ENCODE results near the gene USP40. TPM values are rescaled to one million over a fixed set of nuclear protein-coding genes. Genes with fewer than 3 reads are reported as not detected.

The USP40 gene
- total RNA-seq, 1 experiment from 2014 or later: 10.3 TPM

DNA sequence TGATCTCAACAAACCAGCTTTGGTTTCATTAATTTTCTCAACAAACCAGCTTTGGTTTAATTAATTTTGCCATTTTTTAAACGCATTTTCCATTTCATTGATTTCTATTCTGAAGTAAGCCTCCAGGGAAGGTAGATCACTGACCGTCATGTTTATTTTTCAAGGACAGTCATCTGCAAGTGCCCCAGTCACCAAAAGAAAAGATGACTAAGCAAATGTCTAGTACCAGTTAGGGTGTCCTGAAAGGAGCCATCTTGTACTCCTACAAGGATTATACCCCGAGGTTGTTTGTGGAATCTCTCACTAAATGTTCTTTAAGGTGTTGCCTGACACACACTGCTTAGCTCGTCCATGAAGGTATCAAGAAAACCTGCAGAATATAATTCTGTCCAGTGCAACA lies 44.7 kb upstream of the USP40 start (continued):
- TF ChIP-seq, protein P1, sequence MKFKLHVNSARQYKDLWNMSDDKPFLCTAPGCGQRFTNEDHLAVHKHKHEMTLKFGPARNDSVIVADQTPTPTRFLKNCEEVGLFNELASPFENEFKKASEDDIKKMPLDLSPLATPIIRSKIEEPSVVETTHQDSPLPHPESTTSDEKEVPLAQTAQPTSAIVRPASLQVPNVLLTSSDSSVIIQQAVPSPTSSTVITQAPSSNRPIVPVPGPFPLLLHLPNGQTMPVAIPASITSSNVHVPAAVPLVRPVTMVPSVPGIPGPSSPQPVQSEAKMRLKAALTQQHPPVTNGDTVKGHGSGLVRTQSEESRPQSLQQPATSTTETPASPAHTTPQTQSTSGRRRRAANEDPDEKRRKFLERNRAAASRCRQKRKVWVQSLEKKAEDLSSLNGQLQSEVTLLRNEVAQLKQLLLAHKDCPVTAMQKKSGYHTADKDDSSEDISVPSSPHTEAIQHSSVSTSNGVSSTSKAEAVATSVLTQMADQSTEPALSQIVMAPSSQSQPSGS (CRISPR knock-in tag; IDR thresholded peaks at IDR 0.05; ENCODE audit: borderline replicate concordance, low read depth): no peak
- TF ChIP-seq, protein P2, sequence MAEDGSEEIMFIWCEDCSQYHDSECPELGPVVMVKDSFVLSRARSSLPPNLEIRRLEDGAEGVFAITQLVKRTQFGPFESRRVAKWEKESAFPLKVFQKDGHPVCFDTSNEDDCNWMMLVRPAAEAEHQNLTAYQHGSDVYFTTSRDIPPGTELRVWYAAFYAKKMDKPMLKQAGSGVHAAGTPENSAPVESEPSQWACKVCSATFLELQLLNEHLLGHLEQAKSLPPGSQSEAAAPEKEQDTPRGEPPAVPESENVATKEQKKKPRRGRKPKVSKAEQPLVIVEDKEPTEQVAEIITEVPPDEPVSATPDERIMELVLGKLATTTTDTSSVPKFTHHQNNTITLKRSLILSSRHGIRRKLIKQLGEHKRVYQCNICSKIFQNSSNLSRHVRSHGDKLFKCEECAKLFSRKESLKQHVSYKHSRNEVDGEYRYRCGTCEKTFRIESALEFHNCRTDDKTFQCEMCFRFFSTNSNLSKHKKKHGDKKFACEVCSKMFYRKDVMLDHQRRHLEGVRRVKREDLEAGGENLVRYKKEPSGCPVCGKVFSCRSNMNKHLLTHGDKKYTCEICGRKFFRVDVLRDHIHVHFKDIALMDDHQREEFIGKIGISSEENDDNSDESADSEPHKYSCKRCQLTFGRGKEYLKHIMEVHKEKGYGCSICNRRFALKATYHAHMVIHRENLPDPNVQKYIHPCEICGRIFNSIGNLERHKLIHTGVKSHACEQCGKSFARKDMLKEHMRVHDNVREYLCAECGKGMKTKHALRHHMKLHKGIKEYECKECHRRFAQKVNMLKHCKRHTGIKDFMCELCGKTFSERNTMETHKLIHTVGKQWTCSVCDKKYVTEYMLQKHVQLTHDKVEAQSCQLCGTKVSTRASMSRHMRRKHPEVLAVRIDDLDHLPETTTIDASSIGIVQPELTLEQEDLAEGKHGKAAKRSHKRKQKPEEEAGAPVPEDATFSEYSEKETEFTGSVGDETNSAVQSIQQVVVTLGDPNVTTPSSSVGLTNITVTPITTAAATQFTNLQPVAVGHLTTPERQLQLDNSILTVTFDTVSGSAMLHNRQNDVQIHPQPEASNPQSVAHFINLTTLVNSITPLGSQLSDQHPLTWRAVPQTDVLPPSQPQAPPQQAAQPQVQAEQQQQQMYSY (CRISPR knock-in tag; IDR thresholded peaks at IDR 0.05): no peak

DNA sequence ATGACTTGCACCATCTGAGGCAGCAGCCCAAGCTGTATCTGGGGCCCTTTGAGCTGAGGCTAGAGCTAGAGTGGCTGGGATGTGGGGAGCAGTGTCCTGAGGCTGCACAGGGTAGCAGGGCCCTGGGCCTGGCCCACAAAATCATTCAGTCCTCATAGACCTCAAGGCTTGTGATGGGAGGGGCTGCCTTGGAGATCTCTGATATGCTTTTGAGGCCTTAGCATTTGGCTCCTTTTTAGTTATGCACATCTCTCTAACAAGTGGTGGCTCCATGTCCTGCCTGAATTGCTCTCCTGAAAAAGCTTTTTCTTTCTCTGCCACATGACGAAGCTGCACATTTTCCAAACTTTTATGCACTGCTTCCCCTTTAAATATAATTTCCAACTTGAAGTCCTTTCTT lies 39.1 kb upstream of the USP40 start:
- DNase-seq (ENCODE audit: low spot score) (no peak), ATAC-seq (no peak)
- peaks cover 28% of the 10 kb centered on the region for H3K9me3 Mint-ChIP-seq
- H3K27ac Mint-ChIP-seq: no peak overlapping the region
- TF ChIP-seq GRHL2 (CRISPR knock-in tag; IDR thresholded peaks at IDR 0.05; ENCODE audit: insufficient replicate concordance, severe bottlenecking): no peak
- no peak for TF ChIP-seq CREM (CRISPR knock-in tag; IDR thresholded peaks at IDR 0.05)
- no peak overlapping the region for H3K4me3 Mint-ChIP-seq
- H3K4me1 Mint-ChIP-seq: no peaks in the 10 kb centered on the region
- H3K27me3 Mint-ChIP-seq (ENCODE audit: low read depth): peaks cover 4% of the 10 kb centered on the region
- ChIA-PET POLR2A (no interaction called here), CTCF (no interaction called here)
- peaks cover 8% of the 10 kb centered on the region for H3K36me3 Mint-ChIP-seq

DNA sequence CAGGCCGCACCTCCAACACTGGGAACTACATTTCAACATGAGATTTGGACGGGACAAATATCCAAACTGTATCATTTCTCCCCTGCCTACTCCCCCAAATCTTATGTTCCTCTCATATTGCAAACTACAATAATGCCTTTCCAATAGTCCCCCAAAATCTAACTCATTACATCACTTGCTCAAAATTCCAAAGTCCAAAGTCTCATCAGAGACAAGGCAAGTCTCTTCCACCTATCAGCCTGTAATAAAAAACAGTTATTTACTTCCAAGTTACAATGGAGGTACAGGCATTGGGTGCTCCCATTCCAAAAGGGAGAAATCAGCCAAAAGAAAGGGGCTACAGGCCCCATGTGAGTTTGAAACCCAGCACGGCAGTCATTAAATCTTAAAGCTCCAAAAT lies 38.2 kb upstream of the USP40 start:
- Mint-ChIP-seq H3K4me1 (no peaks in the 10 kb centered on the region), H3K27me3 (ENCODE audit: low read depth) (peaks cover 4% of the 10 kb centered on the region)
- TF ChIP-seq SMAD4 (CRISPR knock-in tag; IDR thresholded peaks at IDR 0.05): no peak
- TF ChIP-seq, protein P3, sequence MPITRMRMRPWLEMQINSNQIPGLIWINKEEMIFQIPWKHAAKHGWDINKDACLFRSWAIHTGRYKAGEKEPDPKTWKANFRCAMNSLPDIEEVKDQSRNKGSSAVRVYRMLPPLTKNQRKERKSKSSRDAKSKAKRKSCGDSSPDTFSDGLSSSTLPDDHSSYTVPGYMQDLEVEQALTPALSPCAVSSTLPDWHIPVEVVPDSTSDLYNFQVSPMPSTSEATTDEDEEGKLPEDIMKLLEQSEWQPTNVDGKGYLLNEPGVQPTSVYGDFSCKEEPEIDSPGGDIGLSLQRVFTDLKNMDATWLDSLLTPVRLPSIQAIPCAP (CRISPR knock-in tag; IDR thresholded peaks at IDR 0.05): no peak
- TF ChIP-seq, protein P4, sequence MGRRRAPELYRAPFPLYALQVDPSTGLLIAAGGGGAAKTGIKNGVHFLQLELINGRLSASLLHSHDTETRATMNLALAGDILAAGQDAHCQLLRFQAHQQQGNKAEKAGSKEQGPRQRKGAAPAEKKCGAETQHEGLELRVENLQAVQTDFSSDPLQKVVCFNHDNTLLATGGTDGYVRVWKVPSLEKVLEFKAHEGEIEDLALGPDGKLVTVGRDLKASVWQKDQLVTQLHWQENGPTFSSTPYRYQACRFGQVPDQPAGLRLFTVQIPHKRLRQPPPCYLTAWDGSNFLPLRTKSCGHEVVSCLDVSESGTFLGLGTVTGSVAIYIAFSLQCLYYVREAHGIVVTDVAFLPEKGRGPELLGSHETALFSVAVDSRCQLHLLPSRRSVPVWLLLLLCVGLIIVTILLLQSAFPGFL (CRISPR knock-in tag; IDR thresholded peaks at IDR 0.05; ENCODE audit: borderline replicate concordance): no peak
- TF ChIP-seq, protein P5, sequence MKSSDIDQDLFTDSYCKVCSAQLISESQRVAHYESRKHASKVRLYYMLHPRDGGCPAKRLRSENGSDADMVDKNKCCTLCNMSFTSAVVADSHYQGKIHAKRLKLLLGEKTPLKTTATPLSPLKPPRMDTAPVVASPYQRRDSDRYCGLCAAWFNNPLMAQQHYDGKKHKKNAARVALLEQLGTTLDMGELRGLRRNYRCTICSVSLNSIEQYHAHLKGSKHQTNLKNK (CRISPR knock-in tag; IDR thresholded peaks at IDR 0.05): no peak
- TF ChIP-seq, protein P6, sequence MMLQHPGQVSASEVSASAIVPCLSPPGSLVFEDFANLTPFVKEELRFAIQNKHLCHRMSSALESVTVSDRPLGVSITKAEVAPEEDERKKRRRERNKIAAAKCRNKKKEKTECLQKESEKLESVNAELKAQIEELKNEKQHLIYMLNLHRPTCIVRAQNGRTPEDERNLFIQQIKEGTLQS (CRISPR knock-in tag; conservative IDR thresholded peaks at IDR 0.05): no peak
- no peak for TF ChIP-seq RORB (CRISPR knock-in tag; IDR thresholded peaks at IDR 0.05)
- TF ChIP-seq CREB1 (CRISPR knock-in tag; IDR thresholded peaks at IDR 0.05): no peak
- no peak for TF ChIP-seq ESRRA (CRISPR knock-in tag; IDR thresholded peaks at IDR 0.05; ENCODE audit: borderline replicate concordance)
- no peak for TF ChIP-seq SP1 (CRISPR knock-in tag; conservative IDR thresholded peaks at IDR 0.05)
- TF ChIP-seq, protein P7, sequence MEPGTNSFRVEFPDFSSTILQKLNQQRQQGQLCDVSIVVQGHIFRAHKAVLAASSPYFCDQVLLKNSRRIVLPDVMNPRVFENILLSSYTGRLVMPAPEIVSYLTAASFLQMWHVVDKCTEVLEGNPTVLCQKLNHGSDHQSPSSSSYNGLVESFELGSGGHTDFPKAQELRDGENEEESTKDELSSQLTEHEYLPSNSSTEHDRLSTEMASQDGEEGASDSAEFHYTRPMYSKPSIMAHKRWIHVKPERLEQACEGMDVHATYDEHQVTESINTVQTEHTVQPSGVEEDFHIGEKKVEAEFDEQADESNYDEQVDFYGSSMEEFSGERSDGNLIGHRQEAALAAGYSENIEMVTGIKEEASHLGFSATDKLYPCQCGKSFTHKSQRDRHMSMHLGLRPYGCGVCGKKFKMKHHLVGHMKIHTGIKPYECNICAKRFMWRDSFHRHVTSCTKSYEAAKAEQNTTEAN (CRISPR knock-in tag; IDR thresholded peaks at IDR 0.05): no peak
- no peak for TF ChIP-seq SOX15 (CRISPR knock-in tag; IDR thresholded peaks at IDR 0.05)
- TF ChIP-seq, protein P8, sequence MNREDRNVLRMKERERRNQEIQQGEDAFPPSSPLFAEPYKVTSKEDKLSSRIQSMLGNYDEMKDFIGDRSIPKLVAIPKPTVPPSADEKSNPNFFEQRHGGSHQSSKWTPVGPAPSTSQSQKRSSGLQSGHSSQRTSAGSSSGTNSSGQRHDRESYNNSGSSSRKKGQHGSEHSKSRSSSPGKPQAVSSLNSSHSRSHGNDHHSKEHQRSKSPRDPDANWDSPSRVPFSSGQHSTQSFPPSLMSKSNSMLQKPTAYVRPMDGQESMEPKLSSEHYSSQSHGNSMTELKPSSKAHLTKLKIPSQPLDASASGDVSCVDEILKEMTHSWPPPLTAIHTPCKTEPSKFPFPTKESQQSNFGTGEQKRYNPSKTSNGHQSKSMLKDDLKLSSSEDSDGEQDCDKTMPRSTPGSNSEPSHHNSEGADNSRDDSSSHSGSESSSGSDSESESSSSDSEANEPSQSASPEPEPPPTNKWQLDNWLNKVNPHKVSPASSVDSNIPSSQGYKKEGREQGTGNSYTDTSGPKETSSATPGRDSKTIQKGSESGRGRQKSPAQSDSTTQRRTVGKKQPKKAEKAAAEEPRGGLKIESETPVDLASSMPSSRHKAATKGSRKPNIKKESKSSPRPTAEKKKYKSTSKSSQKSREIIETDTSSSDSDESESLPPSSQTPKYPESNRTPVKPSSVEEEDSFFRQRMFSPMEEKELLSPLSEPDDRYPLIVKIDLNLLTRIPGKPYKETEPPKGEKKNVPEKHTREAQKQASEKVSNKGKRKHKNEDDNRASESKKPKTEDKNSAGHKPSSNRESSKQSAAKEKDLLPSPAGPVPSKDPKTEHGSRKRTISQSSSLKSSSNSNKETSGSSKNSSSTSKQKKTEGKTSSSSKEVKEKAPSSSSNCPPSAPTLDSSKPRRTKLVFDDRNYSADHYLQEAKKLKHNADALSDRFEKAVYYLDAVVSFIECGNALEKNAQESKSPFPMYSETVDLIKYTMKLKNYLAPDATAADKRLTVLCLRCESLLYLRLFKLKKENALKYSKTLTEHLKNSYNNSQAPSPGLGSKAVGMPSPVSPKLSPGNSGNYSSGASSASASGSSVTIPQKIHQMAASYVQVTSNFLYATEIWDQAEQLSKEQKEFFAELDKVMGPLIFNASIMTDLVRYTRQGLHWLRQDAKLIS (CRISPR knock-in tag; IDR thresholded peaks at IDR 0.05; ENCODE audit: borderline replicate concordance): no peak
- TF ChIP-seq ZNF138 (CRISPR knock-in tag; conservative IDR thresholded peaks at IDR 0.05): no peak
- TF ChIP-seq, protein P9, sequence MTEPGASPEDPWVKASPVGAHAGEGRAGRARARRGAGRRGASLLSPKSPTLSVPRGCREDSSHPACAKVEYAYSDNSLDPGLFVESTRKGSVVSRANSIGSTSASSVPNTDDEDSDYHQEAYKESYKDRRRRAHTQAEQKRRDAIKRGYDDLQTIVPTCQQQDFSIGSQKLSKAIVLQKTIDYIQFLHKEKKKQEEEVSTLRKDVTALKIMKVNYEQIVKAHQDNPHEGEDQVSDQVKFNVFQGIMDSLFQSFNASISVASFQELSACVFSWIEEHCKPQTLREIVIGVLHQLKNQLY (CRISPR knock-in tag; IDR thresholded peaks at IDR 0.05): no peak
- no peak for TF ChIP-seq NFE2L1 (CRISPR knock-in tag; IDR thresholded peaks at IDR 0.05)
- no peak for TF ChIP-seq JAZF1 (CRISPR knock-in tag; IDR thresholded peaks at IDR 0.05)

More for the DNA sequence above, 38.2 kb upstream of the USP40 start:
- CTCF ChIA-PET: no interaction called here
- H3K27ac Mint-ChIP-seq: no peak overlapping the region
- ATAC-seq: no peak
- H3K36me3 Mint-ChIP-seq: peaks cover 7% of the 10 kb centered on the region
- no peak for DNase-seq (ENCODE audit: low spot score)
- H3K9me3 Mint-ChIP-seq: peaks cover 23% of the 10 kb centered on the region
- POLR2A ChIA-PET: no interaction called here
- no peak overlapping the region for H3K4me3 Mint-ChIP-seq
